ENCODE data around the gene RNF43. TPM values are rescaled to one million over a fixed set of nuclear protein-coding genes. Genes with fewer than 3 reads are reported as not detected.

The RNF43 gene
- polyA plus RNA-seq, 1 of the 3 experiments (the other 2 are of a cell fraction): not detected

DNA sequence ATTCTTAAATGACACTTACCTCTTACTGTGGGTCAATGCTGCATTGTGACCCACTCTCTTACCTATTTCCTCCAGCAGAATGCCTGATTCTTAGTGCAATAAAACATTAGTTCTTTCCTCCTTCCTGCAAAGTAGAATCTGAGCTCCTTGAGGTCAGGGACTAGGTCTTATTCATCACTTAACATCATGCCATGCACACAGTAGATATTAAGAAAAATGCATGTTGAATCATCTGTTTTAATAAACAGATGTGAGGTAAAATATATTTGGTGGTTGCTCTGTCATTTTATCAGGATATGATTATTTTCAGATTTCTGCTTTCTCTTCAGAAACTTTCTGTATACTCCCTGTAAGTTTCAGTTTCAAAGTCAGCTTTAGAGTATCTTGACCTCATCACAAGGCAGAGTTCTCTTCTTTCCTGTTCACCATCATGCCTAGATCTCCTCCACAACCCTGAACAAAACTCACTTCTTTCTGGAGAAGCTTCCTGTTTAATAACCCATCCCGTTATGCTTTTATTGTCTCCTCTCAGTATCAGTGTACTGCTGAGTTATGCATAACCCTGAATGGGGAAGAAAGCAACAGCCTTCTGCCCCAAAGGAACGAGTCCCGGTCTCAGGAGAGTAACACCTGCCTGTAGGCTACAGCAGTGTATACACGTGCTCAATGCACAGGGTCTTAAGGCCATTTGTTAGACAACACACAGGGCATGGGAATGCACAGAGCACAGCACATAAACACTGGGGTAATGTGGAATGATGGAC lies 35.0 kb downstream of the RNF43 start:
- ChIA-PET POLR2A (no interaction called here), CTCF (interaction anchor here (0.6 to 3.0 kb wide), 10 partner anchors 10 to 133 kb away, joined by 3 to 13 read pairs (median 4); no protein-coding TSS in a partner anchor)
- DNase-seq: no peak
- Histone ChIP-seq H3K27ac (ENCODE audit: low read depth in 2 of 2, low read length in 1 of 2) (no peak overlapping the region), H3K79me2 (ENCODE audit: insufficient read depth) (no peaks in the 10 kb centered on the region), H3K9me2 (no peaks in the 10 kb centered on the region), H3K9ac (no peak overlapping the region), H3K36me3 (replicated peaks in 1 of 2; ENCODE audit: control insufficient read depth in 1 of 2, insufficient read depth in 2 of 2, low read length in 1 of 2) (no peaks in the 10 kb centered on the region), H3K4me1 (ENCODE audit: control insufficient read depth in 1 of 2, insufficient read depth in 2 of 2, low read depth in 1 of 2, low read length in 1 of 2) (no peaks in the 10 kb centered on the region), H3K9me3 (no peaks in the 10 kb centered on the region), H3F3A (replicated peaks; ENCODE audit: insufficient read depth) (no peaks in the 10 kb centered on the region), H2AFZ (ENCODE audit: low read depth) (no peak overlapping the region), H3K4me2 (no peak overlapping the region), H4K20me1 (ENCODE audit: insufficient read depth) (no peaks in the 10 kb centered on the region), H3K4me3 (ENCODE audit: low read depth in 2 of 2, low read length in 1 of 2) (no peak overlapping the region), H3K27me3 (ENCODE audit: insufficient read depth) (peaks cover 36% of the 10 kb centered on the region)
- WGBS (ENCODE audit: low lambda C conversion rate): 14% methylated on average over 4 of the region's 4 CpGs
- TF ChIP-seq ELF1 (IDR thresholded peaks at IDR 0.05): no peak
- TF ChIP-seq GABPA (IDR thresholded peaks at IDR 0.05; ENCODE audit: low read depth): no peak
- TF ChIP-seq, protein P1, sequence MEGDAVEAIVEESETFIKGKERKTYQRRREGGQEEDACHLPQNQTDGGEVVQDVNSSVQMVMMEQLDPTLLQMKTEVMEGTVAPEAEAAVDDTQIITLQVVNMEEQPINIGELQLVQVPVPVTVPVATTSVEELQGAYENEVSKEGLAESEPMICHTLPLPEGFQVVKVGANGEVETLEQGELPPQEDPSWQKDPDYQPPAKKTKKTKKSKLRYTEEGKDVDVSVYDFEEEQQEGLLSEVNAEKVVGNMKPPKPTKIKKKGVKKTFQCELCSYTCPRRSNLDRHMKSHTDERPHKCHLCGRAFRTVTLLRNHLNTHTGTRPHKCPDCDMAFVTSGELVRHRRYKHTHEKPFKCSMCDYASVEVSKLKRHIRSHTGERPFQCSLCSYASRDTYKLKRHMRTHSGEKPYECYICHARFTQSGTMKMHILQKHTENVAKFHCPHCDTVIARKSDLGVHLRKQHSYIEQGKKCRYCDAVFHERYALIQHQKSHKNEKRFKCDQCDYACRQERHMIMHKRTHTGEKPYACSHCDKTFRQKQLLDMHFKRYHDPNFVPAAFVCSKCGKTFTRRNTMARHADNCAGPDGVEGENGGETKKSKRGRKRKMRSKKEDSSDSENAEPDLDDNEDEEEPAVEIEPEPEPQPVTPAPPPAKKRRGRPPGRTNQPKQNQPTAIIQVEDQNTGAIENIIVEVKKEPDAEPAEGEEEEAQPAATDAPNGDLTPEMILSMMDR (IDR thresholded peaks at IDR 0.05): no peak
- TF ChIP-seq, protein P2, sequence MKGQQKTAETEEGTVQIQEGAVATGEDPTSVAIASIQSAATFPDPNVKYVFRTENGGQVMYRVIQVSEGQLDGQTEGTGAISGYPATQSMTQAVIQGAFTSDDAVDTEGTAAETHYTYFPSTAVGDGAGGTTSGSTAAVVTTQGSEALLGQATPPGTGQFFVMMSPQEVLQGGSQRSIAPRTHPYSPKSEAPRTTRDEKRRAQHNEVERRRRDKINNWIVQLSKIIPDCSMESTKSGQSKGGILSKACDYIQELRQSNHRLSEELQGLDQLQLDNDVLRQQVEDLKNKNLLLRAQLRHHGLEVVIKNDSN (IDR thresholded peaks at IDR 0.05; ENCODE audit: borderline replicate concordance, low read depth): no peak
- TF ChIP-seq, protein P3, sequence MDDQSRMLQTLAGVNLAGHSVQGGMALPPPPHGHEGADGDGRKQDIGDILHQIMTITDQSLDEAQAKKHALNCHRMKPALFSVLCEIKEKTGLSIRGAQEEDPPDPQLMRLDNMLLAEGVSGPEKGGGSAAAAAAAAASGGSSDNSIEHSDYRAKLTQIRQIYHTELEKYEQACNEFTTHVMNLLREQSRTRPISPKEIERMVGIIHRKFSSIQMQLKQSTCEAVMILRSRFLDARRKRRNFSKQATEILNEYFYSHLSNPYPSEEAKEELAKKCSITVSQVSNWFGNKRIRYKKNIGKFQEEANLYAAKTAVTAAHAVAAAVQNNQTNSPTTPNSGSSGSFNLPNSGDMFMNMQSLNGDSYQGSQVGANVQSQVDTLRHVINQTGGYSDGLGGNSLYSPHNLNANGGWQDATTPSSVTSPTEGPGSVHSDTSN (IDR thresholded peaks at IDR 0.05): no peak
- TF ChIP-seq EP300 (IDR thresholded peaks at IDR 0.05; ENCODE audit: borderline replicate concordance in 1 of 2, low read depth in 1 of 2, low read length in 1 of 2): no peak
- TF ChIP-seq NRF1 (IDR thresholded peaks at IDR 0.05; ENCODE audit: low read depth, low read length): no peak
- TF ChIP-seq YY1 (IDR thresholded peaks at IDR 0.05; ENCODE audit: low read depth): no peak
- TF ChIP-seq NFIC (IDR thresholded peaks at IDR 0.05; ENCODE audit: borderline replicate concordance): no peak
- no peak for TF ChIP-seq POLR2AphosphoS5 (IDR thresholded peaks at IDR 0.05; ENCODE audit: low read depth, low read length)
- TF ChIP-seq, protein P4, sequence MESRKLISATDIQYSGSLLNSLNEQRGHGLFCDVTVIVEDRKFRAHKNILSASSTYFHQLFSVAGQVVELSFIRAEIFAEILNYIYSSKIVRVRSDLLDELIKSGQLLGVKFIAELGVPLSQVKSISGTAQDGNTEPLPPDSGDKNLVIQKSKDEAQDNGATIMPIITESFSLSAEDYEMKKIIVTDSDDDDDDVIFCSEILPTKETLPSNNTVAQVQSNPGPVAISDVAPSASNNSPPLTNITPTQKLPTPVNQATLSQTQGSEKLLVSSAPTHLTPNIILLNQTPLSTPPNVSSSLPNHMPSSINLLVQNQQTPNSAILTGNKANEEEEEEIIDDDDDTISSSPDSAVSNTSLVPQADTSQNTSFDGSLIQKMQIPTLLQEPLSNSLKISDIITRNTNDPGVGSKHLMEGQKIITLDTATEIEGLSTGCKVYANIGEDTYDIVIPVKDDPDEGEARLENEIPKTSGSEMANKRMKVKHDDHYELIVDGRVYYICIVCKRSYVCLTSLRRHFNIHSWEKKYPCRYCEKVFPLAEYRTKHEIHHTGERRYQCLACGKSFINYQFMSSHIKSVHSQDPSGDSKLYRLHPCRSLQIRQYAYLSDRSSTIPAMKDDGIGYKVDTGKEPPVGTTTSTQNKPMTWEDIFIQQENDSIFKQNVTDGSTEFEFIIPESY (IDR thresholded peaks at IDR 0.05; ENCODE audit: borderline replicate concordance, low read depth): no peak
- no peak for TF ChIP-seq RXRA (IDR thresholded peaks at IDR 0.05; ENCODE audit: borderline replicate concordance, low read depth)
- TF ChIP-seq RCOR1 (IDR thresholded peaks at IDR 0.05; ENCODE audit: low read length): no peak
- TF ChIP-seq, protein P5, sequence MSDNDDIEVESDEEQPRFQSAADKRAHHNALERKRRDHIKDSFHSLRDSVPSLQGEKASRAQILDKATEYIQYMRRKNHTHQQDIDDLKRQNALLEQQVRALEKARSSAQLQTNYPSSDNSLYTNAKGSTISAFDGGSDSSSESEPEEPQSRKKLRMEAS (IDR thresholded peaks at IDR 0.05; ENCODE audit: low read depth): no peak

Measured in SK-N-SH (cell line).